NCI-H2196 treated with DMSO at 0.1 percent for 48 hours (cell line): Measurements from ENCODE around the gene SMIM45.

Experiments
- DNase-seq: peaks from one replicate; lab custom pipeline; 2025; ENCODE audit not compliant: unreplicated experiment; lab: John Stamatoyannopoulos, UW

The SMIM45 gene

GRCh38 chr22:41968601-41969000, 16.7 kb downstream of the SMIM45 start:
- DNase-seq: peak; percentile 34

- DNase-seq: no peak
Measured at GRCh38 chr22:41969110-41969646, 17.2 kb downstream of the SMIM45 start, which contains the start of gene SEPTIN3. Gene SEPTIN3 (plus strand): TSS chr22:41969443. CDS start chr22:41971493, 2,050 bp downstream.

GRCh38 chr22:41970601-41971000, 18.7 kb downstream of the SMIM45 start:
- no peak for DNase-seq

GRCh38 chr22:41971431-41971830, 19.5 kb downstream of the SMIM45 start:
- no peak for DNase-seq

GRCh38 chr22:41974691-41975290, 22.8 kb downstream of the SMIM45 start:
- no peak for DNase-seq

- DNase-seq: no peak
Measured at GRCh38 chr22:41975299-41976069, 23.5 kb downstream of the SMIM45 start.

- peak; percentile 36 for DNase-seq
Measured at GRCh38 chr22:41976070-41976901, 24.3 kb downstream of the SMIM45 start.

GRCh38 chr22:41976961-41977566, 25.1 kb downstream of the SMIM45 start:
- no peak for DNase-seq

- no peak for DNase-seq
Measured at GRCh38 chr22:41978732-41979131, 26.8 kb downstream of the SMIM45 start.

- no peak for DNase-seq
Measured at GRCh38 chr22:41979423-41980250, 27.7 kb downstream of the SMIM45 start.

GRCh38 chr22:41982865-41983264, 30.9 kb downstream of the SMIM45 start:
- no peak for DNase-seq

- DNase-seq: no peak
Measured at GRCh38 chr22:41983513-41984405, 31.8 kb downstream of the SMIM45 start.

- no peak for DNase-seq
Measured at GRCh38 chr22:41987276-41987675, 35.3 kb downstream of the SMIM45 start.

GRCh38 chr22:41989246-41989645, 37.3 kb downstream of the SMIM45 start:
- no peak for DNase-seq

- DNase-seq: no peak
Measured at GRCh38 chr22:41991111-41991510, 39.2 kb downstream of the SMIM45 start.

GRCh38 chr22:41992496-41992895, 40.5 kb downstream of the SMIM45 start:
- DNase-seq: no peak

GRCh38 chr22:41995211-41995610, 43.3 kb downstream of the SMIM45 start:
- DNase-seq: no peak

GRCh38 chr22:41996826-41997225, 44.9 kb downstream of the SMIM45 start:
- DNase-seq: no peak
